Measurements from ENCODE around the gene SLC12A3. TPM values are rescaled to one million over a fixed set of nuclear protein-coding genes. Genes with fewer than 3 reads are reported as not detected.

The SLC12A3 gene
- total RNA-seq, 6 experiments from 2014 or later, result not detected

DNA sequence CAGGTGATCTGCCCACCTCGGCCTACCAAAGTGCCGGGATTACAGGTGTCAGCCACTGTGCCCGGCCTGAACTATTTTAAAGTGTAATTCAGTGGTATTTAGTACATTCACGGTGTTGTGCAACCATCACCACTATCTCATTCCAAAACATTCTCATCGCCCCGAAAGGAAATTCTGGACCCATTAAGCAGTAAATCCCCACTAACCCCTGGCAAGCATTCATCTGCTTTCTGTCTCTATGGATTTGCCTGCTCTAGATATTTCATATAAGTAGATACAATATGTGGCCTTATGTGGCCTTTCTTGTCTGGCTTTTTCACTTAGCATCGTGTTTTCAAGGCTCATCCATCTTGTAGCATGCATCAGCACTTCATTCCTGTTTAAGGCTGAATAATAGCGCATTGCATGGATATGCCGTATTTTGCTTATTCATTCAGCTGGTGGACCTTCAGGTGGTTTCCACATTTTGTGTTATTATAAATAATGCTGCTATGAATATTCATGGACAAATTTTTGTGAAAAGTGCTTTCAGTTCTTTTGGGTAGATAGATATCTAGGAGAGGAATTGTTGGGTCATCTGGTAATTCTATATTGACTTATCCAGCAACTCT lies 58.6 kb downstream of the SLC12A3 start:
- Mint-ChIP-seq H3K27ac (no peak overlapping the region), H3K36me3 (ENCODE audit: low read depth) (no peaks in the 10 kb centered on the region), H3K27me3 (ENCODE audit: insufficient read depth) (peaks cover 21% of the 10 kb centered on the region), H3K4me1 (ENCODE audit: low read depth) (no peaks in the 10 kb centered on the region), H3K4me3 (no peak overlapping the region), H3K9me3 (no peaks in the 10 kb centered on the region)
- DNase-seq, result no peak
- TF ChIP-seq, protein P1, sequence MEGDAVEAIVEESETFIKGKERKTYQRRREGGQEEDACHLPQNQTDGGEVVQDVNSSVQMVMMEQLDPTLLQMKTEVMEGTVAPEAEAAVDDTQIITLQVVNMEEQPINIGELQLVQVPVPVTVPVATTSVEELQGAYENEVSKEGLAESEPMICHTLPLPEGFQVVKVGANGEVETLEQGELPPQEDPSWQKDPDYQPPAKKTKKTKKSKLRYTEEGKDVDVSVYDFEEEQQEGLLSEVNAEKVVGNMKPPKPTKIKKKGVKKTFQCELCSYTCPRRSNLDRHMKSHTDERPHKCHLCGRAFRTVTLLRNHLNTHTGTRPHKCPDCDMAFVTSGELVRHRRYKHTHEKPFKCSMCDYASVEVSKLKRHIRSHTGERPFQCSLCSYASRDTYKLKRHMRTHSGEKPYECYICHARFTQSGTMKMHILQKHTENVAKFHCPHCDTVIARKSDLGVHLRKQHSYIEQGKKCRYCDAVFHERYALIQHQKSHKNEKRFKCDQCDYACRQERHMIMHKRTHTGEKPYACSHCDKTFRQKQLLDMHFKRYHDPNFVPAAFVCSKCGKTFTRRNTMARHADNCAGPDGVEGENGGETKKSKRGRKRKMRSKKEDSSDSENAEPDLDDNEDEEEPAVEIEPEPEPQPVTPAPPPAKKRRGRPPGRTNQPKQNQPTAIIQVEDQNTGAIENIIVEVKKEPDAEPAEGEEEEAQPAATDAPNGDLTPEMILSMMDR (IDR thresholded peaks at IDR 0.05), result no peak

DNA sequence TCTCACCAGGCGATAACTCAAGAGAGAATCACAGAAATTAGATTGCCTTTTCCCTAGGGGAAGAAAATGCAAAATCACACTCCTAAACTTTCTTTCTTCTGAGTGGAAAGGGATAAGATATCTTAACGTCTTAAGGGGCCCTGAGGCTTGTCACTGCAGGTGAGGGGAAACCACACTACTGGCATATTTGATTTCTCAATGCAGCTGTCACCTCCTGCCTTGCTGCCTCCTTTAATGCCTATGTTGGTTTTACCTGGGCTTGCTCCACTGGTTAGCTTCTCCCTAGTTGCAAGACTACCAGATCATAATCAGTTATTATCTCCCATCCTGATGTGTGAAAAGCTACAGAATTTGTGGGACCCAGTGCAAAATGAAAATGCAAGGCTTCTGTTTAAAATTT lies 62.5 kb downstream of the SLC12A3 start:
- no peak overlapping the region for H3K27ac Mint-ChIP-seq
- DNase-seq, result no peak
- H3K4me1 Mint-ChIP-seq (ENCODE audit: low read depth), result no peaks in the 10 kb centered on the region
- peaks cover 11% of the 10 kb centered on the region for H3K27me3 Mint-ChIP-seq (ENCODE audit: insufficient read depth)
- H3K4me3 Mint-ChIP-seq, result no peak overlapping the region
- TF ChIP-seq, protein P1 (IDR thresholded peaks at IDR 0.05), result no peak
- no peaks in the 10 kb centered on the region for H3K9me3 Mint-ChIP-seq
- H3K36me3 Mint-ChIP-seq (ENCODE audit: low read depth), result peaks cover under 1% of the 10 kb centered on the region

DNA sequence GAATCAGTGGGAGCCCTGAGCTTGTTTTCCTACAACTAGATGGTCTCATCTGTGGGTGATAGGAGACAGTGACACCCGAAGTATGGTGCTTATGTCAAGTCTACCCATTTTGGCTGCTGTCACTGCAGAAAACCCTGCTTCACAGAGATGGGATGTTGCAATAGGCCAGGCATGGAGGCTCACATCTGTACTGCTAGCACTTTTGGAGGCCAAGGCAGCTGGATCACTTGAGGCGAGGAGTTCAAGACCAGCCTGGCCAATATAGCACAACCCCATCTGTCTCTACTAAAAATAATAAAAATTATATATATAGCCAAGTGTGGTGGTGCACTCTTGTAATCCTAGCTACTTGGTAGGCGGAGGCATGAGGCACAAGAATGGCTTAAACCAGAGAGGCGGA lies 64.6 kb downstream of the SLC12A3 start:
- H3K36me3 Mint-ChIP-seq (ENCODE audit: low read depth), result peaks cover 17% of the 10 kb centered on the region
- H3K4me1 Mint-ChIP-seq (ENCODE audit: low read depth), result peaks cover 12% of the 10 kb centered on the region
- H3K27me3 Mint-ChIP-seq (ENCODE audit: insufficient read depth), result peaks cover 10% of the 10 kb centered on the region
- no peak for DNase-seq
- TF ChIP-seq, protein P1 (IDR thresholded peaks at IDR 0.05), result no peak
- no peak overlapping the region for H3K27ac Mint-ChIP-seq
- H3K9me3 Mint-ChIP-seq, result no peaks in the 10 kb centered on the region
- H3K4me3 Mint-ChIP-seq, result no peak overlapping the region

DNA sequence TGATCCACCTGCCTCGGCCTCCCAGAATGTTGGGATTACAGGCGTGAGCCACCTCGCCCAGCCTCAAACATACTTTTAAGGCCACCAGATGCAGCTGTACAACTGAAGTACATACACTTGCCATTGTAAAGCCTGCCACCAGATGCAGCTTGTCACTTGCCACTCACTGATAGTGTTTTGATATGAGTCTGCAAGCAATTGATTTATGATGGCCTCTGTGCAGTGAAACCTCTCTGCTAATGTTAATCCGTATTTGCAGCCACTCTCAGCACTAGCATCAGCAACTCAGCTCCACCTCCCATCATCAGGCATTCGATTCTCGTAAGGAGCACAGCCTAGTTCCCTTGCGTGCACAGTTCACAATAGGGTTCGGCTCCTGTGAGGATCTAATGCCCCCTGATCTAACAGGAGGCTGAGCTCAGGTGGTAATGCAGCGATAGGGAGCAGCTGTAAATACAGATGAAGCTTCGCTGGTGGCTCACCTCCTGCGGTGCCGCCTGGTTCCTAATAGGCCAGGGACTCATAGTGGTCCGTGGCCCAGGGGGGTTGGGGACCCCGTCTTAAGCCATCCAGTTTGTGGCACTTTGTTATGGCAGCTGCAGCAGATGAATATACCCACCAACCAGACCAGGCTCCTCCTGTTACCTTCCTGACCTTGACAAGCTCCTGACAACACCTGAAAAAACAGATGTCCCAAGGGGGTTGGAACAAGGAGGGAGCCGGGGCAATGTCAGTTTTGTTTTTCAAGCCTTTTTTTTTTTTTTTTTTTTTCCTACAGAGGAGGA lies 65.7 kb downstream of the SLC12A3 start:
- H3K27me3 Mint-ChIP-seq (ENCODE audit: insufficient read depth), result peaks cover 13% of the 10 kb centered on the region
- H3K4me1 Mint-ChIP-seq (ENCODE audit: low read depth), result peaks cover 23% of the 10 kb centered on the region
- H3K27ac Mint-ChIP-seq, result peak overlapping the region; percentile 95
- no peak for DNase-seq
- peaks cover 27% of the 10 kb centered on the region for H3K36me3 Mint-ChIP-seq (ENCODE audit: low read depth)
- TF ChIP-seq, protein P1 (IDR thresholded peaks at IDR 0.05), result no peak
- H3K4me3 Mint-ChIP-seq, result peak overlapping the region; percentile 99; the same call in 1 of the 2 replicates
- no peaks in the 10 kb centered on the region for H3K9me3 Mint-ChIP-seq

DNA sequence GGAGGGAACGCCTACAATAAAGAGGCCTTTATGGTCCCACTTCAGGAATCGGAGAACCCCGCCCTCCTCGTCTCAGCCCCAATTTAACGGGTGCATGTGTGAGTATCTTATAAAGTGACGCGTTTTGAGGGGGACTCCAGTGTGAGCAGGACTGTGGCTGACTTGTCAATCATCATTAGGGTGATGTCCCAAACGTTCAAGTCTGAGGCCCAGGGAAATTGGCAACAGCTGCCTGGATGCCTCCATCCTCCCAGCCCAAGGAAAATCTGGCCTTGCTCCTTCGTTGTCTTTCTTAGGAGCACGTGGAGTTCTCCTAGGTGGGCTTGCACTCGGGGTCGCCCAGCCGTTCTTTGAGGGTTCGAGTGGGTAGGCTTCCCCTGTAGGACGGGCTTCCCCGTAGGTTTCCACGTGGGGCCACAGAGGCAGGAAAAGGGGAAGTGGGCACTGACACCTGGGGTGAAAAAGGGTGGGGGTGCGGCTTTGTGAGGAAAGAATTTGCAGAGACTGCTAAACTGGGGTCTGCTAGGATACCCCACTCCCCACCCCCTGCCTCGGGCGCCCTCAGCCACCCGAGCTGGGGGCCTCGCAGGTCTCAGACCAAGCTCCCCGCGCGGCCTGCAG lies 66.4 kb downstream of the SLC12A3 start:
- peaks cover 27% of the 10 kb centered on the region for H3K4me1 Mint-ChIP-seq (ENCODE audit: low read depth)
- peaks cover 13% of the 10 kb centered on the region for H3K27me3 Mint-ChIP-seq (ENCODE audit: insufficient read depth)
- H3K4me3 Mint-ChIP-seq, result peak overlapping the region; percentile 99
- no peak for DNase-seq
- peak overlapping the region; percentile 95 for H3K27ac Mint-ChIP-seq
- H3K9me3 Mint-ChIP-seq, result no peaks in the 10 kb centered on the region
- TF ChIP-seq, protein P1 (IDR thresholded peaks at IDR 0.05), result no peak
- H3K36me3 Mint-ChIP-seq (ENCODE audit: low read depth), result peaks cover 31% of the 10 kb centered on the region
